MV-4-11 (cell line): Measurements from ENCODE around the gene PSMA2.

Experiments
- DNase-seq: peaks from one replicate; lab custom pipeline; 2025; lab: John Stamatoyannopoulos, UW

Gene PSMA2

GRCh38 chr7:42931834-42932651 is at the start of gene PSMA2, which contains the start of gene MRPL32:
PSMA2 (minus strand) TSS chr7:42932174; CDS start chr7:42932158, 16 bp downstream.
MRPL32 (plus strand) TSS chr7:42932376; CDS start chr7:42932387, 11 bp downstream.
- peak; percentile 98 for DNase-seq

GRCh38 chr7:42981601-42982000 is 49.6 kb upstream of the PSMA2 start:
- DNase-seq: peak; percentile 65

DNA sequence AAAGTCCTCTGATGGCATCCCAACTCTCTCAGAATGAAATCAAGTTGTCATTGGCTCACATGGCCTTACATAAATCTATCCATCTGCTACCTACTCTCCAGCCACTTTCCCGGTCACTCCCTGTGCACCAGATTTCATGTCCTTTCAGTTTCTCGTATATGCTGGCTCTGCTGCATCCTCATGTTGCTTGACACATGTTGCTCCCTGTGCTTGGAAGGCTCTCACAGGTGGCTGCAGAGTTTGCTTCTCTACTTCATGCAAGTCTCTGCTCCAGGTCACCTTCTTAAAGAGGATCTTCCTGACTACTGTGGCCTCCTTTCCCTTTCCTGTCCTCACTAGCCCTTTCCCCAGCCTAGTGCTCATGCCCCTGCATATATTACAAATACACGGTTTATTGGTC is 48.5 kb upstream of the PSMA2 start:
- no peak for DNase-seq

DNA sequence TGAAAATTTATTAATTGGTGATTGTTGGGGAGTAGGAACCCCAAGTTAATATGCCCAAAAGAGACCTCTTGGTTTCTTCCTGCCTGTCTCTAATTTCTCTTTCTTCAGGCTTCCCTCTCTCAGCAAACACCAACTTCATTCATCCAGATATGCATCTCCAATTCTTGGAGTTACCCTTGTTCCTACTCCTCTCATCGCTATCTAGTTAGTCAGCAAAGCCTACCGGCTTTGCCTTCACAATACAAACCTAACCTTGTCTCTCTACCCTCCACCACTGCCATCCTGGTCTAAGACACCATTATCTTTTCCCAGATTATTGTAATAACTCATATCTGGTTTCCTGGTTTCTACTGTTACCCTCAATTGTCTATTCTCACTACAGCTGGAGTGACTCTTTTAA is 48.1 kb upstream of the PSMA2 start:
- DNase-seq: no peak

DNA sequence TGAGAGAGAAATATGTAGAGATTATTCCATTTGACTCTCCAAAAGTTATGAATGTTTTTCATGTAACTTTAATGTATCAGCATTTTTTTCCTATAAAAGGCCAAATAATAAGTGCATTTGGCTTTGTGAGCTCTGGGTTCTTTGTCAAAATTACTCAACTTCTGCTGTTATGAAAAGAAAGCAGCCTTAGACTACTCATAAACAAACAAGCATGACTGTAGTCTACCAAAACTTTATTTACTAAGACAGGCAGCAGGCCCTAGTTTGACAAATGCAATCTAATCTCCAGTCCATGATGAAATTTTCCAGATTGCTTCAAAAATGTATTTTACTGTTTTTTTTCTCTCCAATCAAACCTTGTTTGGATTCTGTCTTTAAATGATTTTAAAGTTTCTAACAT is 46.5 kb upstream of the PSMA2 start:
- no peak for DNase-seq

DNA sequence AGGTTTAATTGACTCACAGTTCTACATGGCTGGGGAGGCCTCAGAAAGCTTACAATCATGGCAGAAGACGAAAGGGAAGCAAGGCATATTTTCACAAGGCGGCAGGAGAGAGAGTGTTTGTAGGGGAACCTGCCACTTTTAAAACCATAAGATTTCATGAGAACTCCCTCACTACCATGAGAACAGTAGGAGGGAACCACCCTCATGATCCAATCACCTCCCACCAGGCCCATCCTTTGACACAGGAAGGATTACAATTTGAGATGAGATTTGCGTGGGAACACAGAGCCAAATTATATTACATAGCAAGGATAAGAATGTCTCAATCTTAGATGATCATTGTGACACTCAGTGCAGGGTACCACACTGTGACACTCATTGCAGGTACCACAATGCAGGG is 44.4 kb upstream of the PSMA2 start:
- DNase-seq: no peak

DNA sequence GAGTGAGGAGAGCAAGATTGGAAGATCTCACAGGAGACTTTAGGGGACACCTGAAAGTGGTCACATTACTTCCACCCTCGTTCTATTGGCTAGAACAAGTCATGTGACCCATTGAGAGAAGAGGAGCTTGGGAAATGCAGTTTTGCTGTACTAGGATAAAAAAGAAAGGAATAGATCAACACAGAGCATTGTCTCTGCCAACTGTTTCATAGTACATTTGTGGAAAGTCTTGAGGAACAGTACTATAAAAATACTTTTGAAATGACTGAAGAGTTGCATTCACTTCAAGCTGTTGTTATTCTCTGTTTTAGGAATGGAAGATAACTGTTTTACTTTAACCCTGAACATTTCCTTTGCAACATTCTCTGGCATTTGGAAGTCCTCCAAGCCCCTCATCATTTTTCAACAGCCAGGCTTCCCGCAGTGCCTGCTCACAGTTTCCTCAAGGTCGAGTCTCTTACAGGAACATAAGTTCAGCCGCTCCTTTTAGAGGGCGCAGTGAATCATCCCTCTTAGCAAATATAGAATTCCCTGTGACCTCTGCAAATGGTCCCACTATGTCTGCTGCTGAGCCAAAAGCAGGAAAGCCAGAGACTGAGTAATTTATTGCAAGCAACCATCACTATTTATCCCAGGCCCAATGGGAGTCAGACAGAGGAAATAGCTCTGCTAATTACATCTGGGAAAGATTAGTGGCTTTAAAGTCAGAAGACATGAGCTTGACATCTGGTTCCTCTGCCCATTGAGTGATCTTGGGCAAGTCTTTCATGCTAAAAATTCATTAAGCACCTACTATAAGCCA is 40.9 kb upstream of the PSMA2 start:
- DNase-seq: no peak

- no peak for DNase-seq
Observed at GRCh38 chr7:42967391-42967790, 35.4 kb upstream of the PSMA2 start.

DNA sequence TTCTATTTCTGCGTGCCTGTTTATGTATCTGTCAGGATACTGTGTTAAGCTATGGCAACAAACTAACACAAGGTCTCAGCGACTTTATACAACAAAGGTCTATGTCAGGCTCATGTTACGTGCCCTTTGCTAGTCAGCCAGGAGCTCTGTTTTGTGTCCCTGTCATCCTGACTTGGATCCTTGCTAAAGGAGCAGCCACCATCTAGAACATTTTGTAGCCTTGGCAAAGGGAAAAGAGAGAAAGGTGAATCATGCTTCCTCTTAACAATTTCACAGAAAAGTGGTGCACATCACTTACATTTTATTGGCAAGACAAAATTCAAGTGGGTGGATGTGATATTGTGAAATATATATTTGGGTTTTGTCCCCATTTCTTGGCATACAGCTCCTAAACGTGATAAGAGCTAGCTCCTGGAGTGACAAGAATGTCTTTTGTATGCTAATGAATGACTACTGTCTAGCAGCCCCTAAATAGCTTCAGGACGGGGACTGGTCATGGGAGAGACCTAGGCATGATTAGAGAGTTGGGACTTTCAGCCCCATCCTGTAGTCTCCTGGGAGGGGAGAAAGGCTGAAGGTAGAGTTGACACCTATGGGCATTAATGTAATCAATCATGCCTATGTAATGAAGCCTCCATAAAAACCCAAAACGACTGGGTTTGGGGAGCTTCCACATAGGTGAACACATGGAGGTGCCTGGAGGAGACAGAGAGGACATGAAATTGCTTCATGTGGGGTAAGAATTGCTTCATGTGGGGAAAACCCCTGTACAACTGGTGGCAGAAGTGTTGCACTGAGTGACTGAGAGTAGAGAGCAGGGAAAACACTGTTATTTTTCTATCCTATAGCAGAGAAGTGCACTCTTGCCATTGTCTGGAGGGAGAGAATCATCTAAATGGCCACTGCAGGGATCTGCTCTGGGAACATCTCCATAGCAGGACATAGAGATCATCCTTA is 33.2 kb upstream of the PSMA2 start:
- DNase-seq: no peak

DNA sequence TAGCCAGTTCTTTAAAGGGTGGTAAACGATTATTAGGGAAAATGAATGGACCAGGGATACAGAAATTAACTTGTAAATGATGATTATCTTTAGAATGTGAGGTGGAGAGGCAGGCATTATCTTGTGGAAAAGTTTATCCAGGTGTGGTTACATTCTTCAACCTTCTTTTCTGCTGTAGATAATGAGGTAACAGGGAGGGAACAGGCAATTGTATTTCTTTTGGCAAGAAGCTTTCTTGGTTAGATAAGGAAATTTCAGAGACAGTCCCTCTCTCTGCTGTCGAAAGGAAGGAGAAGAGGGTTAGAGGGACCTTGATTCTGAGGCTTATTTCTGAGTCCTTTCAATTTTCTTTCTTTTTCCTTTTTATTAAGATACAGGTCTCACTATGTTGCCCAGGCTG is 32.3 kb upstream of the PSMA2 start:
- no peak for DNase-seq

DNA sequence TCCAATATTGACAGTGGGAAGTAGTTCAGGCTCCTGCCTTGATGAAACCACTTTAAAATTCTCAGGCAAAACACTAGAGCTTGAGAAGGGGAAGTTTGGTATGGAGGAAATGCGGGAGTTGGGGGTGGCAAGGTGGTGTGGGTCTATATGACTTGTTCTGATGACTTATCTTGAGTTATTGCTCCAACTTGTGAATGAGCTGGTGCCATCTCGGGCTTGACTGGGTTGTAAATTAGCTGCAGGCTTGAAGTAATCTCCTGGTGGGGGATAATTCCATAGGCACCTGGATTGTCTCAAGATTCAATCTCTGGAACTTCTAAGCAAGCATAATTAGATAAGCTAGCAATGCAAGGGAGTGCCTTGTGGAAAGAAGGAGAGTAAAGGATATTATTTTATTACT is 29.2 kb upstream of the PSMA2 start:
- no peak for DNase-seq

DNA sequence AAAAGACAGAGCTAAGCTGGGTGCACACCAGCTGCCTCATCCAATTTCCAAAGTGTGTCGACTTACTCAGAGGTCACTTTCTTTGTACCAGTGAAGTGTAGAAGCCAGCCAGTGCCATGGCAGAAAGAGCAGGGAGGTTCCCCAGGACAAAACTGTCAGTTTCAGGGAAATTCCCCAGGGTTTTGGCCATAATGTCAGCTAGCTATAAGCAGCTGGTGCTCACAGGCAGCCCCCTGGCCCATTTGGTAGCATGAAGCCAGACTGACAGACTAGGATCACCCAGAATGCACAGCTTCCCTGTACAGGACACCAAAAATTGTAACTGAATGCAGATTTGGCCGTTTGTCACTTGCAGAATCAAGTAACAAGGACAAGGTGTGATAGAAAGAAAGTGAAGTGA is 28.8 kb upstream of the PSMA2 start:
- no peak for DNase-seq

GRCh38 chr7:42959549-42959948 is 27.6 kb upstream of the PSMA2 start:
- DNase-seq: no peak

DNA sequence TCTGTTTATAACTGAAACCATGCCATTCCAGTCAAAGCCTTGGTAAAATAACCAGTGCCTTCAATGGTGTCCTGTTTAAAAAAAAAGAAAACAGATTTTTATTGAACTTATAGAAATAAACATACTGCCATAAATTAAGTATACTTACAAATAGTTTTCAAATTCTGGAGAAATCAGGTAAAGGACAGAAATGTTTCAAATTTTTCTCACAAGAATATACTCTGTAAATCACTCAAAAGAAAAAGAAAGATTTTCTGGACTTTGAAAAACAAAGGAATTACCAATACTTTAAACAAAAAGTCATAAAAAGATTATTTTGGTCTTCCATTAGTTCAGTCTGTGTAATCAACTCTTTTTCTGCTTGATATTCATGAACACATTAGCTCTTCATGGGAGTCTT is 24.1 kb upstream of the PSMA2 start:
- no peak for DNase-seq

DNA sequence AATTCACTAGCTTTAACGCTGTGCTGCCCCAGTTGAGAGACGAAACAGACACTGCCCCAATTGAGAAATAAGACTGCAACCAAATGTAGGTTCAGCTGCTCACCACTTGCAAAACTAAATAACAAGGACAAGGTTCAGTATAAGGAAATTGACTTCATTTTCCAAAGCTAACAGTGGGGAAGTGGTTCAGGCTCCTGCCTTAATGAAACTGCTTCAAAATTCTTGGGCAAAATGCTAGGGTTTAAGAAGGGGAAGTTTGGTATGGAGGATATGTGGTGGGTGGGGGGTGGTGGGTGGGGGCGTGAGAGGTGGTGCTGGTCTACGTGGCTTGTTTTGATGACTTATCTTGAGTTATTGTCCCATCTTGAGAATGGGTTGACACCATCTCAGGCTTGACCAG is 22.0 kb upstream of the PSMA2 start:
- DNase-seq: peak; percentile 62

DNA sequence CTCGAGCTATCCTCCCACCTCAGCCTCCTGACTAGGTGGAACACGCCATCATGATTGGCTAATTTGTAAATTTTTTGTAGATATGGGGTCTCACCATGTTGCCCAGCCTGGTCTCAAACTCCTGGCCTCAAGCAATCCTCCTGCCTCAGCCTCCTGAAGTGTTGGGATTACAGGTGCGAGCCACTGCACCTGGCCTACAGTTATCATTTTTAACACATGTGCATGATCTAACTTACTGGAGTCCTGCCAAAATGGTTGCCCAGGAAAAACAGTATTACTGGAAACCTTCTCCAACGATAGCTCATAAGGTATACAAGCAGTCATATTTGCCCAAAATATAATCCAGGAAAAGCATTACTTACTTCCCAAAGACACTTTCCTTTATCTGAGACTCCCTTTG is 20.4 kb upstream of the PSMA2 start:
- DNase-seq: no peak

DNA sequence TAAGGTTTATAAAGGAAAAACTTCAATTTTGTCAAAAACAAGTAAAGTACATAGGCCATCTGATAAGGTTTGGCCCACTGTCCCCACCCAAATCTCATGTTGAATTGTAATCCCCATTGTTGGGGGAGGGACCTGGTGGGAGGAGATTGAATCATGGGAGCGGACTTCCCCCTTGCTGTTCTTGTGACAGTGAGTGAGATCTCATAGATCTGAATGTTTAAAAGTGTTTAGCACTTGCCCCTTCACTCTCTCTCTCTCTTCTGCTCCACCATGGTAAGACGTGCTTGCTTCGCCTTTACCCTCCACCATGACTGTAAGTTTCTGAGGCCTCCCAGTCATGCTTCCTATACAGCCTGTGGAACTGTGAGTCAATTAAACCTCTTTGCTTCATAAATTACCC is 18.4 kb upstream of the PSMA2 start:
- no peak for DNase-seq

DNA sequence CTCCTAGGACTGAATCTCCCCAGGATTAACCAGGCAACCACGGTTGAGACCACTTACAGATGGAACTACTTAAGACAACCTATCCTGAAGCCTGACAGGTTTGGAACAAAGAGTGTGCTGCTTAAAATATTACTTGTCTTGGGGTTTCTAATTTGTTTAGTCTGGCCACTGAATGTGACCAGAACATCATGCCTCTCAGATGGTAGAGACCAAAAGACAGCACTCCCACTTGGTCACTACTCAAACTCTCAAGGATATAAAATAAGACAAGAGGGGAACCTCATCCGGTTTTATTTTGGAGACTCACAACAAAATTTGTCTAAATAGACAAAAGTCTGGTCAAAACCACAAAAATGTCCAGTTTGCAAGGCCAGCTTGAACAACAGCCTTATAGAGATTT is 15.5 kb upstream of the PSMA2 start:
- DNase-seq: no peak

DNA sequence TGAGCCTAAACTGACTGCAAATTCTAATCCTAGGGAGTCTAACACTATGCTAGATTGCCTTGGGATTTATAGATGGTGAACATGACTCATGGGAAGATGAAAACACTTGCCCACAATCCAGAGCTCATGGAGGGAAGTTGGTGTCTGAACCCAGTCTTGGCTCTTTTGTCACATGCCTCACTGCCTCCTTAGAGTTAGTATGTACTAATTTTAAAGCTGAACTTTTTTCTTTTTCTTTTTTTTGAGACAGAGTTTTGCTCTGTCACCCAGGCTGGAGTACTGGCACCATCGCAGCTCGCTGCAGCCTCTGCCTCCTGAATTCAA is 14.6 kb upstream of the PSMA2 start:
- DNase-seq: peak; percentile 50

DNA sequence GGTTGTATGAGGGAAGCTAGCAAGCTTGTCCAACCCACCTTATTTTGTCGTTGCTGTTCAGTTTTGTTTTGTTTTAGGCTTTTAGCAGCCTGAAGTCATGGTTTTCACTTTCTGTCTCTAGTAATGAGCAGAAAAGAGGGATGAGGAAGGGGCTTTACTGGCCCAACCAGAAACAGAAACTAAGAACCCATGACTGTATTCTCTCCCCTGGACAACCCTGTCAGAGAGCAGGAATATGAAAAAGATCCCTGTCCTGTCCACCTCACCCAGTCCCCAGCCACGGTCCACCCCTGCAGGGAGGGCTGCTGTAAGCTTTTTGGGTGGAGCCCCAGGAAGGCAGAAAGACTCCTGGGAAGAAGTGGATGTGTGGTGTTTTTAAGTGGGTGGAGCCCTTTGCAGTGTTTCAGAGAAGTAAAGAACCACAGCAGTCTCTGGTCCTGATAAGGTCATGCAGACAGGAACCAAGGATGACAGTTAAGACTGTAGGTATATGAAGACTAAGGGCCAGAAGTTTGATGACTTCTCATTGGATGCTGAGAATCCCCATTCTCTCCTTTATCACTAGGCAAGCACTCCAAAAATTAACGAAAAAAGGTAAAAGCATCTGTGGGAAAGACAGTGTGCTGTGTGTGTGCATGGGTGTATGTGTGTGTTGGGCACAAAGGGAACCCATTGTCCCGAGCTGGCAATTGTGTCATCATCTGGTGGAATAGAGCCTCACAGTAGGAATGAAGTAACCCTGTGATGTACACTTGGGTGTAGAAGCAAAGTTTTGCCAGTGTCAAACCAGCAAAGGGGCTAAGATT is 14.1 kb upstream of the PSMA2 start:
- DNase-seq: peak; percentile 45
